Subcutaneous abdominal adipose tissue (tissue), 5 donors: ENCODE measurements around the gene GOLGB1.
"Not testable (repeated sequence)": the region's sequence is repeated elsewhere in the genome, so short reads cannot be mapped to it uniquely, and the experiment has no call there.

Experiments used
- H3K27ac ChIP-seq: one replicate; pipeline ENCODE4 v1.7.0; 2013; ENCODE audit warnings: low read depth, mild to moderate bottlenecking, inconsistent platforms, low read length, moderate library complexity
- H3K27me3 ChIP-seq, 5 donors: one replicate each; pipeline ENCODE4 v1.7.0; 2013; ENCODE audit warnings: low read length in 5 of 5, inconsistent platforms in 1 of 5; ENCODE audit not compliant: control insufficient read depth in 5 of 5, insufficient read depth in 4 of 5
- H3K36me3 ChIP-seq, 5 donors: one replicate each; pipeline ENCODE4 v1.7.0; 2013; ENCODE audit warnings: low read length in 5 of 5; ENCODE audit not compliant: control insufficient read depth in 5 of 5, insufficient read depth in 5 of 5
- H3K4me1 ChIP-seq, 5 donors: one replicate each; pipeline ENCODE4 v1.7.0; 2013; ENCODE audit warnings: low read length in 5 of 5, mild to moderate bottlenecking in 3 of 5, moderate library complexity in 1 of 5; ENCODE audit not compliant: control insufficient read depth in 5 of 5, insufficient read depth in 5 of 5
- H3K4me3 ChIP-seq, 5 donors: one replicate each; pipeline ENCODE4 v1.7.0; 2013; ENCODE audit warnings: low read length in 5 of 5, low read depth in 1 of 5
- H3K9ac ChIP-seq, 5 donors: one replicate each; pipeline ENCODE4 v1.7.0; 2013; ENCODE audit warnings: low read length in 5 of 5, mild to moderate bottlenecking in 4 of 5, moderate library complexity in 3 of 5
- H3K9me3 ChIP-seq, 5 donors: one replicate each; pipeline ENCODE4 v1.7.0; 2013; ENCODE audit warnings: low read length in 5 of 5; ENCODE audit not compliant: control insufficient read depth in 5 of 5
- donor health status: healthy.
- donor health status: healthy.
- donor health status: healthy.
- donor health status: healthy.
- donor health status: healthy.

GOLGB1 gene

GRCh38 chr3:121743106-121743505 is 6.4 kb downstream of the GOLGB1 start:
- H3K4me1 ChIP-seq: peaks cover 0 to 21% (median 16%) of the 10 kb centered on the region in 5 donors

GRCh38 chr3:121740896-121741295 is 8.6 kb downstream of the GOLGB1 start:
- H3K9me3 ChIP-seq: no peaks in the 10 kb centered on the region
- peaks cover 0 to 2% (median 0%) of the 10 kb centered on the region in 5 donors for H3K36me3 ChIP-seq
- no peak overlapping the region for H3K9ac ChIP-seq
- H3K4me1 ChIP-seq: peaks cover 0 to 11% (median 5%) of the 10 kb centered on the region in 5 donors
- H3K27me3 ChIP-seq: no peaks in the 10 kb centered on the region
- H3K27ac ChIP-seq: no peak overlapping the region
- H3K4me3 ChIP-seq: no peak overlapping the region

More at GRCh38 chr3:121743106-121743505, 6.4 kb downstream of the GOLGB1 start:
- H3K36me3 ChIP-seq, H3K9me3 ChIP-seq, H3K4me3 ChIP-seq, H3K27ac ChIP-seq, H3K9ac ChIP-seq, H3K27me3 ChIP-seq: not testable (repeated sequence)

- Histone ChIP-seq H3K4me3 (no peak overlapping the region), H3K27me3 (no peaks in the 10 kb centered on the region), H3K4me1 (peaks cover 0 to 10% (median 4%) of the 10 kb centered on the region in 5 donors), H3K9ac (no peak overlapping the region), H3K36me3 (peaks cover 0 to 2% (median 0%) of the 10 kb centered on the region in 5 donors), H3K9me3 (no peaks in the 10 kb centered on the region), H3K27ac (no peak overlapping the region)
Measured at GRCh38 chr3:121739902-121740301, 9.6 kb downstream of the GOLGB1 start.

GRCh38 chr3:121737644-121738043 is 11.9 kb downstream of the GOLGB1 start:
- H3K27ac ChIP-seq: no peak overlapping the region
- no peaks in the 10 kb centered on the region for H3K27me3 ChIP-seq
- H3K4me3 ChIP-seq: no peak overlapping the region
- no peaks in the 10 kb centered on the region for H3K9me3 ChIP-seq
- peaks cover 0 to 2% (median 0%) of the 10 kb centered on the region in 5 donors for H3K36me3 ChIP-seq
- H3K9ac ChIP-seq: no peak overlapping the region
- peaks cover 0 to 10% (median 4%) of the 10 kb centered on the region in 5 donors for H3K4me1 ChIP-seq

- Histone ChIP-seq H3K4me1 (peaks cover 0 to 10% (median 4%) of the 10 kb centered on the region in 5 donors), H3K9ac (no peak overlapping the region), H3K27ac (no peak overlapping the region), H3K4me3 (no peak overlapping the region), H3K9me3 (no peaks in the 10 kb centered on the region), H3K27me3 (no peaks in the 10 kb centered on the region), H3K36me3 (peaks cover 0 to 2% (median 0%) of the 10 kb centered on the region in 5 donors)
Measured at GRCh38 chr3:121736112-121736511, 13.4 kb downstream of the GOLGB1 start.

- H3K9me3 ChIP-seq: no peaks in the 10 kb centered on the region
- peaks cover 0 to 5% (median 4%) of the 10 kb centered on the region in 5 donors for H3K4me1 ChIP-seq
- H3K36me3 ChIP-seq: peaks cover 0 to 2% (median 0%) of the 10 kb centered on the region in 5 donors
- H3K4me3 ChIP-seq: no peak overlapping the region
- no peak overlapping the region for H3K9ac ChIP-seq
- no peak overlapping the region for H3K27ac ChIP-seq
- no peaks in the 10 kb centered on the region for H3K27me3 ChIP-seq
Measured at GRCh38 chr3:121735047-121735696, 14.4 kb downstream of the GOLGB1 start.

GRCh38 chr3:121730940-121731687 is 18.4 kb downstream of the GOLGB1 start:
- no peaks in the 10 kb centered on the region for H3K9me3 ChIP-seq
- H3K4me1 ChIP-seq: no peaks in the 10 kb centered on the region
- H3K36me3 ChIP-seq: peaks cover 18 to 34% (median 23%) of the 10 kb centered on the region in 5 donors
- H3K27ac ChIP-seq: no peak overlapping the region
- H3K27me3 ChIP-seq: no peaks in the 10 kb centered on the region
- no peak overlapping the region for H3K4me3 ChIP-seq
- H3K9ac ChIP-seq: no peak overlapping the region

GRCh38 chr3:121724130-121724529 is 25.4 kb downstream of the GOLGB1 start:
- Histone ChIP-seq H3K4me3 (no peak overlapping the region), H3K4me1 (no peaks in the 10 kb centered on the region), H3K27me3 (no peaks in the 10 kb centered on the region), H3K27ac (no peak overlapping the region), H3K9ac (no peak overlapping the region), H3K36me3 (peaks cover 69 to 91% (median 79%) of the 10 kb centered on the region in 5 donors), H3K9me3 (no peaks in the 10 kb centered on the region)

GRCh38 chr3:121723485-121723884 is 26.1 kb downstream of the GOLGB1 start:
- peaks cover 68 to 88% (median 74%) of the 10 kb centered on the region in 5 donors for H3K36me3 ChIP-seq
- H3K4me1 ChIP-seq: no peaks in the 10 kb centered on the region
- H3K9me3 ChIP-seq: no peaks in the 10 kb centered on the region
- no peak overlapping the region for H3K4me3 ChIP-seq
- no peak overlapping the region for H3K27ac ChIP-seq
- H3K27me3 ChIP-seq: no peaks in the 10 kb centered on the region
- no peak overlapping the region for H3K9ac ChIP-seq

- Histone ChIP-seq H3K36me3 (peaks cover 67 to 88% (median 77%) of the 10 kb centered on the region in 5 donors), H3K9me3 (no peaks in the 10 kb centered on the region), H3K4me3 (no peak overlapping the region), H3K4me1 (no peaks in the 10 kb centered on the region), H3K9ac (no peak overlapping the region), H3K27ac (no peak overlapping the region), H3K27me3 (no peaks in the 10 kb centered on the region)
Measured at GRCh38 chr3:121722411-121722810, 27.1 kb downstream of the GOLGB1 start.
